PC-3 (cell line): ENCODE data around the gene EIF4G3. TPM values are rescaled to one million over a fixed set of nuclear protein-coding genes. Genes with fewer than 3 reads are reported as not detected.

Experiments
- ATAC-seq: fragments of 200-7000 bp; cut with Tn5 transposase; 2 replicates; pipeline ENCODE4 v1.9.1; 2020; ENCODE audit warnings: mild to moderate bottlenecking, moderate library complexity
- BruUV-seq: library from RNA; stranded (reverse); fragments of 400-500 nt; replicated peaks from 2 replicates; lab custom pipeline; 2021; lab: Mats Ljungman, UMichigan
- CTCF ChIA-PET: fragments of 300-600 bp; sonication (Branson Sonifier 250); formaldehyde crosslinking; loops from one replicate; lab custom pipeline; 2022; ENCODE audit warnings: antibody characterized with exemption; lab: Charles Lee
- POLR2A ChIA-PET: fragments of 300-600 bp; sonication (Branson Sonifier 250); formaldehyde crosslinking; loops from one replicate; lab custom pipeline; 2022; ENCODE audit warnings: antibody characterized with exemption; ENCODE audit not compliant: unreplicated experiment; lab: Charles Lee
- DNase-seq: peaks from one replicate; pipeline ENCODE4 v3.0.0-alpha.2; 2015
- H2AFZ ChIP-seq: fragments of 300-600 bp; sonication (generic); 2 replicates; pipeline ENCODE4 v1.6.0; 2016; ENCODE audit warnings: antibody characterized with exemption, low read length
- H3F3A ChIP-seq: fragments of 300-600 bp; sonication (generic); one replicate; pipeline ENCODE4 v1.6.0; 2017; ENCODE audit warnings: antibody characterized with exemption, low read length, control low read depth, mild to moderate bottlenecking; ENCODE audit not compliant: unreplicated experiment
- H3K27ac ChIP-seq: fragments of 300-600 bp; sonication (generic); 2 replicates; pipeline ENCODE4 v1.5.1; 2016; ENCODE audit warnings: mild to moderate bottlenecking, low read length
- H3K27me3 ChIP-seq: fragments of 300-600 bp; sonication (generic); 2 replicates; pipeline ENCODE4 v1.6.1; 2016; ENCODE audit warnings: low read length, mixed read lengths
- H3K36me3 ChIP-seq: fragments of 300-600 bp; sonication (generic); 2 replicates; pipeline ENCODE4 v1.6.1; 2016; ENCODE audit warnings: low read depth, mixed run types, low read length, mixed read lengths
- H3K4me1 ChIP-seq: fragments of 300-600 bp; sonication (generic); 2 replicates; pipeline ENCODE4 v1.5.1; 2016; ENCODE audit warnings: low read length; ENCODE audit not compliant: insufficient read depth
- H3K4me2 ChIP-seq: fragments of 300-600 bp; sonication (generic); 2 replicates; pipeline ENCODE4 v1.6.0; 2016; ENCODE audit warnings: low read length
- H3K4me3 ChIP-seq: fragments of 300-600 bp; sonication (generic); 2 replicates; pipeline ENCODE4 v1.5.1; 2016; ENCODE audit warnings: mild to moderate bottlenecking, low read length, mixed read lengths
- H3K79me2 ChIP-seq: fragments of 300-600 bp; sonication (generic); 2 replicates; pipeline ENCODE4 v1.6.1; 2017; ENCODE audit warnings: low read length, mixed read lengths
- H3K9ac ChIP-seq: fragments of 300-600 bp; sonication (generic); 2 replicates; pipeline ENCODE4 v1.6.0; 2016; ENCODE audit warnings: mild to moderate bottlenecking, low read length
- H3K9me2 ChIP-seq: fragments of 300-600 bp; sonication (generic); replicated peaks from 2 replicates; pipeline ENCODE4 v1.6.1; 2016; ENCODE audit warnings: mixed run types, low read length, mixed read lengths
- H3K9me3 ChIP-seq: fragments of 300-600 bp; sonication (generic); 2 replicates; pipeline ENCODE4 v1.6.1; 2016; ENCODE audit warnings: low read length, mixed read lengths
- H4K20me1 ChIP-seq: fragments of 300-600 bp; sonication (generic); 2 replicates; pipeline ENCODE4 v1.6.1; 2016; ENCODE audit warnings: low read length, mixed read lengths
- CTCF ChIP-seq: fragments of 300-600 bp; sonication (generic); conservative IDR thresholded peaks from 2 replicates; pipeline ENCODE4 v1.5.1; 2017; ENCODE audit warnings: antibody characterized with exemption, low read depth, mild to moderate bottlenecking, low read length
- EZH2 ChIP-seq: fragments of 300-600 bp; sonication (generic); IDR thresholded peaks from one replicate; pipeline ENCODE4 v1.6.1; 2017; ENCODE audit warnings: antibody characterized with exemption, mild to moderate bottlenecking, low read length; ENCODE audit not compliant: unreplicated experiment
- EZH2phosphoT487 ChIP-seq: fragments of 300-600 bp; sonication (generic); IDR thresholded peaks from 2 replicates; pipeline ENCODE4 v1.6.1; 2018; ENCODE audit warnings: mild to moderate bottlenecking, antibody characterized with exemption, low read length, borderline replicate concordance
- intact Hi-C: fragments of 100-400 bp; cut with micrococcal nuclease; formaldehyde crosslinking; loops from 2 replicates; pipeline ENCODE4 v1.9.0; 2023
- total RNA-seq: library from RNA; depleted of rRNA; stranded (reverse); fragments of >200 nt; gene quantifications from 2 replicates; pipeline ENCODE4 v1.2.3, GENCODE V29; 2014

Gene EIF4G3
- total RNA-seq, 1 experiment from 2014 or later, result 16.9 TPM

GRCh38 chr1:20811916-20812315 is 364.8 kb downstream of the EIF4G3 start:
- Histone ChIP-seq H3K79me2 (no peaks in the 10 kb centered on the region), H3K4me3 (no peak overlapping the region), H3K9ac (no peak overlapping the region), H3K36me3 (no peaks in the 10 kb centered on the region; the same call in 1 of the 2 replicates), H2AFZ (no peak overlapping the region), H3K27me3 (no peaks in the 10 kb centered on the region), H3F3A (no peaks in the 10 kb centered on the region), H3K9me2 (no peaks in the 10 kb centered on the region), H3K9me3 (no peaks in the 10 kb centered on the region), H4K20me1 (no peaks in the 10 kb centered on the region), H3K4me1 (0 out of 2 replicates have a peak, but pooled peaks cover 5% of the 10 kb centered on the region), H3K27ac (no peak overlapping the region), H3K4me2 (no peak overlapping the region)
- no peak for ATAC-seq
- intact Hi-C loops, result no loop called here
- DNase-seq, result no peak
- ChIA-PET CTCF (no interaction called here), POLR2A (no interaction called here)
- no TSS peak for BruUV-seq
- TF ChIP-seq EZH2phosphoT487 (no peak), EZH2 (no peak)

DNA sequence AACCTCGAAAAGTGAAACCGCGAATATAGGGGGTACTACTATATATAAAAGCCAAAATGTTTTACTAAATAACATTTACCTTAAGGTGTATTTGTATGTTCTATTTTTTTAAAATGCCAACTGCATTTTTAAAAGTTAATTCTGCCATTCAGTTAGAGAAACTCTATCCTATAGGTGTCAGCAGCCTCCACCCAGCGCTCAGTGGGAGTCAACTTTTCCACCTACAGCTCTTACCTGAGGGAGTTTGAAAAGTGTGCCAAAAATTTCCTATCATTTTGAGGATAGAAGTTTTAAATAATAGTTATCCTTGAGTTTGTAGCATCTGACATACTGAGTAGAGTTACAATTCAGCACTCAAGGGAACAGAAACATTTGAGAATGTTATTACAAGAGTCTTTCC is 383.5 kb downstream of the EIF4G3 start:
- ChIA-PET POLR2A (no interaction called here), CTCF (no interaction called here)
- H3K9ac ChIP-seq, result no peak overlapping the region
- no peaks in the 10 kb centered on the region for H3K36me3 ChIP-seq
- H3K9me3 ChIP-seq, result no peaks in the 10 kb centered on the region
- H3K4me1 ChIP-seq, result peaks cover 4% of the 10 kb centered on the region
- H3K4me2 ChIP-seq, result no peak overlapping the region
- peaks cover 2% of the 10 kb centered on the region for H3F3A ChIP-seq
- ATAC-seq (no peak), DNase-seq (no peak)
- H3K9me2 ChIP-seq, result no peaks in the 10 kb centered on the region
- no peak overlapping the region for H3K4me3 ChIP-seq
- no TSS peak for BruUV-seq
- TF ChIP-seq CTCF (no peak), EZH2 (no peak), EZH2phosphoT487 (no peak)
- no peaks in the 10 kb centered on the region for H3K27me3 ChIP-seq
- H2AFZ ChIP-seq, result no peak overlapping the region
- no peaks in the 10 kb centered on the region for H4K20me1 ChIP-seq
- H3K27ac ChIP-seq, result no peak overlapping the region
- intact Hi-C loops, result no loop called here
- H3K79me2 ChIP-seq, result no peaks in the 10 kb centered on the region

GRCh38 chr1:20792196-20792595 is 384.5 kb downstream of the EIF4G3 start:
- ATAC-seq, result no peak

More at GRCh38 chr1:20792196-20792595, 384.5 kb downstream of the EIF4G3 start:
- DNase-seq, result no peak
- H3K79me2 ChIP-seq, result no peaks in the 10 kb centered on the region
- BruUV-seq, result no TSS peak
- H3K9me2 ChIP-seq, result no peaks in the 10 kb centered on the region
- POLR2A ChIA-PET, result no interaction called here
- TF ChIP-seq EZH2phosphoT487 (no peak), CTCF (no peak), EZH2 (no peak)
- intact Hi-C loops, result no loop called here
- no peak overlapping the region for H3K4me3 ChIP-seq
- CTCF ChIA-PET, result no interaction called here
- H3K9ac ChIP-seq, result no peak overlapping the region
- H3K4me2 ChIP-seq, result no peak overlapping the region
- peaks cover 3% of the 10 kb centered on the region for H3F3A ChIP-seq
- H4K20me1 ChIP-seq, result no peaks in the 10 kb centered on the region
- no peak overlapping the region for H2AFZ ChIP-seq
- no peaks in the 10 kb centered on the region for H3K27me3 ChIP-seq
- H3K9me3 ChIP-seq, result no peaks in the 10 kb centered on the region
- H3K27ac ChIP-seq, result no peak overlapping the region
- peaks cover 10% of the 10 kb centered on the region for H3K4me1 ChIP-seq
- no peaks in the 10 kb centered on the region for H3K36me3 ChIP-seq
